H1 (cell line): ENCODE results near the gene ZC3H12C. TPM values are rescaled to one million over a fixed set of nuclear protein-coding genes. Genes with fewer than 3 reads are reported as not detected.

ENCODE experiments used
- CTCF ChIA-PET: fragments of 300-600 bp; sonication (Branson Sonifier 250); formaldehyde crosslinking; loops from one replicate; lab custom pipeline; 2021; ENCODE audit not compliant: partially characterized antibody; lab: Charles Lee
- POLR2A ChIA-PET: fragments of 300-600 bp; sonication (Branson Sonifier 250); formaldehyde crosslinking; loops from one replicate; lab custom pipeline; 2021; ENCODE audit warnings: inconsistent platforms; ENCODE audit not compliant: partially characterized antibody; lab: Charles Lee
- DNase-seq, 2 experiments: peaks; one replicate each; pipeline versions ENCODE4 v3.0.0 to v3.0.0-alpha.2; 2010 to 2022; ENCODE audit warnings: low spot score in 2 of 2, low read depth in 1 of 2, mixed read lengths in 1 of 2
- FAIRE-seq: peaks from 2 replicates; lab custom pipeline; 2011; peaks lifted over from hg19 to GRCh38; lab: Jason Lieb, UNC
- H2AFZ ChIP-seq: 2 replicates; pipeline ENCODE4 v1.8.1; 2012; ENCODE audit warnings: low read length, inconsistent platforms
- H2AK5ac ChIP-seq: 2 replicates; pipeline ENCODE4 v1.6.1; 2013; ENCODE audit warnings: low read depth, low read length
- H2BK120ac ChIP-seq: replicated peaks from 2 replicates; pipeline ENCODE3; 2013; ENCODE audit warnings: low read depth, low read length, inconsistent platforms
- H2BK12ac ChIP-seq: 2 replicates; pipeline ENCODE4 v1.6.1; 2013; ENCODE audit warnings: low read depth, low read length
- H2BK15ac ChIP-seq: 2 replicates; pipeline ENCODE4 v1.6.1; 2013; ENCODE audit warnings: low read length
- H2BK20ac ChIP-seq: 2 replicates; pipeline ENCODE4 v1.6.1; 2013; ENCODE audit warnings: low read length
- H2BK5ac ChIP-seq: 2 replicates; pipeline ENCODE4 v1.6.1; 2013; ENCODE audit warnings: low read depth, low read length
- H3K14ac ChIP-seq: 2 replicates; pipeline ENCODE4 v1.6.1; 2013; ENCODE audit warnings: inconsistent platforms; ENCODE audit not compliant: insufficient read length
- H3K18ac ChIP-seq: 2 replicates; pipeline ENCODE4 v1.6.1; 2013; ENCODE audit warnings: low read length; ENCODE audit errors: extremely low read depth
- H3K23ac ChIP-seq: 2 replicates; pipeline ENCODE4 v1.6.1; 2013; ENCODE audit warnings: inconsistent platforms; ENCODE audit not compliant: insufficient read length
- H3K23me2 ChIP-seq: 2 replicates; pipeline ENCODE4 v1.6.1; 2013; ENCODE audit warnings: low read depth, low read length
- H3K27ac ChIP-seq: 2 replicates; pipeline ENCODE4 v1.6.1; 2011; ENCODE audit warnings: low read depth, low read length, inconsistent platforms
- H3K27me3 ChIP-seq, 4 experiments: replicated peaks in 1 of 4; 1 replicate in 1 of 4; 2 replicates in 3 of 4; pipeline versions ENCODE4 v1.6.1 to v1.8.1; 2011 to 2013; ENCODE audit warnings: low read length in 3 of 4, mild to moderate bottlenecking in 3 of 4, inconsistent platforms in 2 of 4, mixed read lengths in 2 of 4, moderate library complexity in 1 of 4; ENCODE audit not compliant: control insufficient read depth in 3 of 4, insufficient read depth in 3 of 4; ENCODE audit errors: extremely low read depth in 1 of 4
- H3K36me3 ChIP-seq, 4 experiments: 2 replicates each; pipeline versions ENCODE4 v1.6.1 to v1.8.1; 2011 to 2013; ENCODE audit warnings: mild to moderate bottlenecking in 4 of 4, low read length in 3 of 4, moderate library complexity in 2 of 4, control low read depth in 1 of 4, inconsistent platforms in 1 of 4; ENCODE audit not compliant: insufficient read depth in 4 of 4, control insufficient read depth in 2 of 4
- H3K4ac ChIP-seq: replicated peaks from 2 replicates; pipeline ENCODE3; 2013; ENCODE audit warnings: low read length, low read depth, mixed read lengths, inconsistent platforms; ENCODE audit not compliant: insufficient read length
- H3K4me1 ChIP-seq, 4 experiments: replicated peaks in 1 of 4; 1 replicate in 1 of 4; 2 replicates in 3 of 4; pipeline versions ENCODE4 v1.6.1 to v1.8.1; 2011 to 2013; ENCODE audit warnings: low read length in 3 of 4, inconsistent platforms in 2 of 4, mixed read lengths in 1 of 4; ENCODE audit not compliant: insufficient read depth in 4 of 4, control insufficient read depth in 3 of 4
- H3K4me2 ChIP-seq, 2 experiments: 2 replicates each; pipeline versions ENCODE4 v1.6.1 to v1.8.1; 2011 to 2013; ENCODE audit warnings: low read depth in 2 of 2, low read length in 2 of 2, control low read depth in 1 of 2, inconsistent platforms in 1 of 2, mild to moderate bottlenecking in 1 of 2; ENCODE audit not compliant: insufficient read depth in 1 of 2
- H3K4me3 ChIP-seq, 4 experiments: fragments of 200-600, 300-600 bp in 1 of 4; sonication (generic), shearing (Covaris generic), sonication (Bioruptor Twin) in 1 of 4; 2 replicates each; pipeline versions ENCODE4 v1.5.1 to v1.8.1; 2011 to 2016; ENCODE audit warnings: low read length in 4 of 4, low read depth in 3 of 4, control low read depth in 2 of 4, inconsistent platforms in 2 of 4, mild to moderate bottlenecking in 2 of 4, mixed read lengths in 1 of 4, moderate library complexity in 1 of 4; ENCODE audit not compliant: insufficient read depth in 2 of 4; ENCODE audit errors: extremely low read depth in 1 of 4
- H3K56ac ChIP-seq: replicated peaks from 2 replicates; pipeline ENCODE3; 2013; ENCODE audit warnings: low read depth, mild to moderate bottlenecking, mixed read lengths, low read length, inconsistent platforms; ENCODE audit not compliant: insufficient read length
- H3K79me1 ChIP-seq: 2 replicates; pipeline ENCODE4 v1.6.1; 2013; ENCODE audit warnings: low read depth, low read length, control low read depth
- H3K79me2 ChIP-seq, 2 experiments: 2 replicates each; pipeline versions ENCODE4 v1.6.1 to v1.8.1; 2012 to 2013; ENCODE audit warnings: low read length in 2 of 2, mild to moderate bottlenecking in 2 of 2, inconsistent platforms in 1 of 2; ENCODE audit not compliant: insufficient read depth in 2 of 2, control insufficient read depth in 1 of 2
- H3K9ac ChIP-seq, 4 experiments: replicated peaks in 1 of 4; 1 replicate in 1 of 4; 2 replicates in 3 of 4; pipeline versions ENCODE4 v1.6.1 to v1.8.1; 2011 to 2013; ENCODE audit warnings: low read depth in 3 of 4, low read length in 3 of 4, control low read depth in 2 of 4, mild to moderate bottlenecking in 2 of 4, moderate library complexity in 2 of 4, inconsistent platforms in 1 of 4; ENCODE audit errors: extremely low read depth in 1 of 4
- H3K9me3 ChIP-seq, 2 experiments: 2 replicates each; pipeline versions ENCODE4 v1.6.1 to v1.8.1; 2012 to 2013; ENCODE audit warnings: mild to moderate bottlenecking in 2 of 2, moderate library complexity in 2 of 2, control low read depth in 1 of 2, inconsistent platforms in 1 of 2, low read depth in 1 of 2, low read length in 1 of 2, mixed read lengths in 1 of 2; ENCODE audit not compliant: insufficient read depth in 2 of 2
- H4K20me1 ChIP-seq, 2 experiments: replicated peaks in 1 of 2; 2 replicates each; pipeline versions ENCODE3 to v1.8.1; 2011 to 2013; ENCODE audit warnings: inconsistent platforms in 2 of 2, low read length in 2 of 2, mild to moderate bottlenecking in 1 of 2; ENCODE audit not compliant: insufficient read depth in 2 of 2, control insufficient read depth in 1 of 2
- H4K5ac ChIP-seq: 2 replicates; pipeline ENCODE4 v1.6.1; 2013; ENCODE audit warnings: low read length, low read depth, mixed read lengths, inconsistent platforms; ENCODE audit not compliant: insufficient read length
- H4K8ac ChIP-seq: 2 replicates; pipeline ENCODE4 v1.8.0; 2013; ENCODE audit warnings: mild to moderate bottlenecking, moderate library complexity, low read length, inconsistent platforms; ENCODE audit not compliant: insufficient read depth; ENCODE audit errors: extremely low read depth
- H4K91ac ChIP-seq: replicated peaks from 2 replicates; pipeline ENCODE3; 2013; ENCODE audit warnings: low read length, mixed read lengths, inconsistent platforms; ENCODE audit not compliant: insufficient read length
- BRCA1 ChIP-seq: IDR thresholded peaks from 2 replicates; pipeline ENCODE4 v1.6.1; 2012; ENCODE audit warnings: low read depth, low read length, improper control_type of control experiment
- CHD1 ChIP-seq: IDR thresholded peaks from 2 replicates; pipeline ENCODE4 v1.6.1; 2012; ENCODE audit warnings: low read depth, low read length, improper control_type of control experiment
- FOSL1 ChIP-seq: IDR thresholded peaks from 2 replicates; pipeline ENCODE4 v1.6.1; 2011; ENCODE audit warnings: mild to moderate bottlenecking, low read depth, low read length, moderate library complexity; ENCODE audit not compliant: insufficient read depth
- RBBP5 ChIP-seq: IDR thresholded peaks from 2 replicates; pipeline ENCODE4 v1.7.1; 2012; ENCODE audit warnings: low read depth, mild to moderate bottlenecking, inconsistent platforms, low read length, moderate library complexity, borderline replicate concordance
- RFX5 ChIP-seq: IDR thresholded peaks from 2 replicates; pipeline ENCODE4 v1.6.1; 2011; ENCODE audit warnings: low read depth, low read length, improper control_type of control experiment, borderline replicate concordance
- RNF2 ChIP-seq: fragments of 200-900, 300-1000 bp; sonication (generic); IDR thresholded peaks from 2 replicates; pipeline ENCODE4 v1.7.1; 2016; ENCODE audit warnings: borderline replicate concordance, low read depth, mild to moderate bottlenecking, antibody characterized with exemption, low read length; ENCODE audit not compliant: poor library complexity, severe bottlenecking; ENCODE audit errors: missing control alignments
- RXRA ChIP-seq: IDR thresholded peaks from 2 replicates; pipeline ENCODE4 v1.6.1; 2011; ENCODE audit warnings: low read depth, mild to moderate bottlenecking, low read length, moderate library complexity; ENCODE audit not compliant: insufficient read depth
- SP1 ChIP-seq: IDR thresholded peaks from 2 replicates; pipeline ENCODE4 v1.6.1; 2011; ENCODE audit warnings: low read depth, low read length
- SUZ12 ChIP-seq: fragments of 200-600 bp; sonication (generic); IDR thresholded peaks from 2 replicates; pipeline ENCODE4 v1.6.1; 2012; ENCODE audit warnings: mild to moderate bottlenecking, inconsistent platforms, low read length, moderate library complexity, mixed read lengths
- TAF7 ChIP-seq: optimal IDR thresholded peaks from 2 replicates; pipeline ENCODE3; 2011; ENCODE audit warnings: low read depth, mild to moderate bottlenecking, inconsistent platforms, low read length, moderate library complexity, borderline replicate concordance
- WGBS, 2 experiments: shearing (Covaris generic) in 1 of 2; methylation state at CpG; one replicate each; pipeline versions ENCODE4 v1.1.6 to v1.1.7; 2013 to 2015; ENCODE audit warnings: low lambda C conversion rate in 2 of 2, mixed read lengths in 2 of 2, inconsistent platforms in 1 of 2, low coverage in 1 of 2, missing lambda C conversion rate in 1 of 2; ENCODE audit not compliant: insufficient replicate concordance in 2 of 2, insufficient coverage in 1 of 2, insufficient read length in 1 of 2; ENCODE audit errors: extremely low coverage in 1 of 2, missing lambda C conversion rate in 1 of 2; 5-methylcytosine and 5-hydroxymethylcytosine counted together
- polyA plus RNA-seq, 7 experiments: library from polyadenylated mRNA; depleted of rRNA in 3 of 7; stranded (reverse) in 5 of 7; unstranded in 2 of 7; fragments of >200 nt in 5 of 7; fragments of 200-250 nt in 2 of 7; gene quantifications; 1 replicate in 5 of 7; 2 replicates in 1 of 7; 4 replicates in 1 of 7; pipeline versions ENCODE4 v1.2.1 to v1.2.3, GENCODE V29; 2011 to 2013; ENCODE audit warnings: missing spikeins in 2 of 7, mixed read lengths in 2 of 7
- total RNA-seq: library from RNA; stranded (reverse); fragmentation: NEBNext Ultra II Directional; extraction: Animal tissue kit (Norgen Biotek cat#: 25700); gene quantifications from 2 replicates; pipeline ENCODE4 v1.2.1, GENCODE V29; 2021

The ZC3H12C gene
- total and polyA plus RNA-seq, 2 of the 8 experiments (the other 6 are each of a cell fraction or from before 2014, with no cell fraction given): 2.0 to 2.7 TPM

DNA sequence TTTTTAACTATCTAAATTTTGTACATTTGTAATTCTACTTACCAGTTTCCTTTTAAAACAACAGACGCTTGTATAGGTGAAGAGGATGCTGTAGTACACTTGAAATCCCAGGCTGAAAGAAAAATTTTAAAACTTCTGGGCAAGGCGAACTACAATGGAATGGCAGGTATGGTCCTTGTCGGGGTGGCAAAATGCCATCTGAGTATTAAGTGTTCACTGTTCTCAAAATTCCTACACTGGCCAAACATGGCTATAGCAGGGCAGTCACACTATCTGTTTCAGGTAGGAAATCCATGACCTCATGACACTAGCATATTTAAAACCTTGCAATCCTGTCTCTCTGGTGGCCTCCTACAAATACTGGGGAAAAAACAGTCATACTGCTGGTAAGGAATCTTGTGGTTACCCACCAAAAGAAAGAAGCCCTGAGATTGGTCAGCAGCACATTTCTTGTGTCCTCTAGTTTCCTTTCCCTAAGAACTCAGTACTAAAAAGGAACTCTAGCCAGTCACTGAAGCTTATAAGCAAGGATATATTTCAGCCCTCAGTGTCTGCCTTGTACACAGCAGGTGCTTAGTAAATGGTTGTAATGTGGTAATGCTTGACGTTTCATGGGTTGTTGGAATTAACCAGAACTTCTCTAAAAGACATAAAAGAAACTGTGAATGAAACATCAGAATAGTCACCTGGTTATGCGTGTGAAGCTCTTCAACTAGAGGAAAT lies 5.2 kb upstream of the ZC3H12C start:
- H3K9me3 ChIP-seq: no peaks in the 10 kb centered on the region
- H3K23ac ChIP-seq: no peak overlapping the region
- no peak for DNase-seq
- H4K8ac ChIP-seq: no peak overlapping the region
- no peaks in the 10 kb centered on the region for H3K79me1 ChIP-seq
- H4K5ac ChIP-seq: no peak overlapping the region
- H3K4ac ChIP-seq: no peak overlapping the region
- H3K4me1 ChIP-seq: peaks cover 0 to 7% (median 2%) of the 10 kb centered on the region in 4 experiments; a peak in 4 of 7 replicates
- H4K20me1 ChIP-seq: no peaks in the 10 kb centered on the region
- no peak overlapping the region for H3K4me2 ChIP-seq
- no peak overlapping the region for H2BK20ac ChIP-seq
- 0 out of 2 replicates have a peak, but pooled peaks cover 4% of the 10 kb centered on the region for H3K23me2 ChIP-seq
- no peak overlapping the region for H2BK120ac ChIP-seq
- ChIA-PET CTCF (interaction anchor here (1.0 to 1.1 kb wide), 2 partner anchors 23 to 152 kb away, joined by 3 read pairs; no protein-coding TSS in a partner anchor), POLR2A (no interaction called here)
- H3K79me2 ChIP-seq: no peaks in the 10 kb centered on the region
- no peak overlapping the region for H3K9ac ChIP-seq
- H3K27ac ChIP-seq: no peak overlapping the region
- TF ChIP-seq RFX5: no peak
- TF ChIP-seq CHD1: no peak
- no peak for TF ChIP-seq SP1
- TF ChIP-seq BRCA1: no peak
- TF ChIP-seq FOSL1: no peak
- no peak for TF ChIP-seq RXRA
- no peak for TF ChIP-seq SUZ12
- TF ChIP-seq RNF2: no peak
- no peak for TF ChIP-seq RBBP5
- TF ChIP-seq TAF7: no peak
- H2AK5ac ChIP-seq: no peak overlapping the region
- WGBS, 2 experiments: 91% methylated on average over 5 of the region's 5 CpGs; no CpG with 5 or more reads in 1 of the 2 experiments
- no peaks in the 10 kb centered on the region for H3K36me3 ChIP-seq
- H3K18ac ChIP-seq: no peak overlapping the region
- H2BK15ac ChIP-seq: no peak overlapping the region
- H3K14ac ChIP-seq: no peak overlapping the region
- no peak for FAIRE-seq
- no peak overlapping the region for H3K4me3 ChIP-seq
- H2BK5ac ChIP-seq: no peak overlapping the region
- no peak overlapping the region for H3K56ac ChIP-seq
- H3K27me3 ChIP-seq: peaks cover 0 to 10% (median 2%) of the 10 kb centered on the region in 4 experiments; a peak in 1 of 7 replicates
- no peak overlapping the region for H4K91ac ChIP-seq
- H2BK12ac ChIP-seq: no peak overlapping the region
- H2AFZ ChIP-seq: no peak overlapping the region
